GM23338 (cell line): ENCODE results near the gene SIRT1. TPM values are rescaled to one million over a fixed set of nuclear protein-coding genes. Genes with fewer than 3 reads are reported as not detected.
A peak's percentile ranks its signal among the peaks of the same experiment; 100 is the strongest.
"Not testable (repeated sequence)": the region's sequence is repeated elsewhere in the genome, so short reads cannot be mapped to it uniquely, and the experiment has no call there.

Source experiments
- ATAC-seq: fragments of 200-7000 bp; cut with Tn5 transposase; 3 replicates; pipeline ENCODE4 v1.9.1; 2020
- DNase-seq: peaks from one replicate; pipeline ENCODE4 v3.0.0-alpha.2; 2015; ENCODE audit warnings: low spot score
- H2AFZ ChIP-seq: fragments of 200-600 bp; sonication (generic); 2 replicates; pipeline ENCODE4 v1.8.0; 2016; ENCODE audit warnings: antibody characterized with exemption, mild to moderate bottlenecking, moderate library complexity
- H3F3A ChIP-seq: fragments of 200-600 bp; sonication (generic); replicated peaks from 2 replicates; pipeline ENCODE4 v1.8.0; 2017; ENCODE audit warnings: antibody characterized with exemption, mixed run types, low read depth
- H3K27ac ChIP-seq: fragments of 200-600 bp; sonication (generic); 2 replicates; pipeline ENCODE4 v1.6.1; 2016; ENCODE audit warnings: low read depth
- H3K27me3 ChIP-seq: fragments of 200-600 bp; sonication (generic); 2 replicates; pipeline ENCODE4 v1.8.0; 2016; ENCODE audit warnings: mild to moderate bottlenecking, mixed run types, moderate library complexity; ENCODE audit not compliant: insufficient read depth
- H3K36me3 ChIP-seq: fragments of 200-600 bp; sonication (generic); 2 replicates; pipeline ENCODE4 v1.8.0; 2016; ENCODE audit warnings: mild to moderate bottlenecking; ENCODE audit not compliant: insufficient read depth
- H3K4me1 ChIP-seq: fragments of 200-600 bp; sonication (generic); 2 replicates; pipeline ENCODE4 v1.8.0; 2016; ENCODE audit warnings: mild to moderate bottlenecking, moderate library complexity; ENCODE audit not compliant: insufficient read depth
- H3K4me2 ChIP-seq: fragments of 200-600 bp; sonication (generic); 2 replicates; pipeline ENCODE4 v1.7.1; 2017; ENCODE audit warnings: mixed run types
- H3K4me3 ChIP-seq: fragments of 200-600 bp; sonication (generic); 2 replicates; pipeline ENCODE4 v1.6.1; 2016; ENCODE audit warnings: mixed run types
- H3K79me2 ChIP-seq: fragments of 200-600 bp; sonication (generic); replicated peaks from 2 replicates; pipeline ENCODE4 v1.8.0; 2017; ENCODE audit warnings: mild to moderate bottlenecking; ENCODE audit not compliant: insufficient read depth
- H3K9me2 ChIP-seq: fragments of 200-600 bp; sonication (generic); 2 replicates; pipeline ENCODE4 v1.8.0; 2017; ENCODE audit not compliant: insufficient read depth
- H4K20me1 ChIP-seq: fragments of 200-600 bp; sonication (generic); replicated peaks from 2 replicates; pipeline ENCODE4 v1.8.0; 2017; ENCODE audit warnings: mild to moderate bottlenecking; ENCODE audit not compliant: insufficient read depth
- H3K27ac Mint-ChIP-seq: 2 replicates; pipeline ENCODE4 v1.8.0; 2020; ENCODE audit warnings: inconsistent platforms, mild to moderate bottlenecking, moderate library complexity, mixed read lengths
- H3K27me3 Mint-ChIP-seq: 3 replicates; pipeline ENCODE4 v1.8.0; 2022; ENCODE audit warnings: low read depth, mild to moderate bottlenecking, moderate library complexity, mixed read lengths, inconsistent platforms; ENCODE audit not compliant: insufficient read depth, poor library complexity
- H3K36me3 Mint-ChIP-seq: 3 replicates; pipeline ENCODE4 v1.8.0; 2021; ENCODE audit warnings: low read depth, mild to moderate bottlenecking, inconsistent platforms, moderate library complexity, mixed read lengths
- H3K4me1 Mint-ChIP-seq: 3 replicates; pipeline ENCODE4 v1.8.0; 2020; ENCODE audit warnings: mild to moderate bottlenecking, inconsistent platforms, mixed read lengths
- H3K4me3 Mint-ChIP-seq: 3 replicates; pipeline ENCODE4 v1.8.0; 2021; ENCODE audit warnings: moderate library complexity, mild to moderate bottlenecking, inconsistent platforms, mixed read lengths
- H3K9me3 Mint-ChIP-seq: 3 replicates; pipeline ENCODE4 v1.8.0; 2020; ENCODE audit warnings: moderate library complexity, mild to moderate bottlenecking, inconsistent platforms, mixed read lengths
- CREB1 ChIP-seq: fragments of 250-450 bp; sonication (Bioruptor Pico); IDR thresholded peaks from 2 replicates; pipeline ENCODE4 v1.5.0; 2020; ENCODE audit warnings: low read depth, mild to moderate bottlenecking, moderate library complexity
- EZH2 ChIP-seq: fragments of 200-600 bp; sonication (generic); IDR thresholded peaks from one replicate; pipeline ENCODE4 v1.8.0; 2017; ENCODE audit warnings: antibody characterized with exemption, mild to moderate bottlenecking, low read depth; ENCODE audit not compliant: unreplicated experiment
- EZH2phosphoT487 ChIP-seq: fragments of 200-600 bp; sonication (generic); IDR thresholded peaks from one replicate; pipeline ENCODE4 v1.8.1; 2018; ENCODE audit warnings: antibody characterized with exemption; ENCODE audit not compliant: unreplicated experiment
- JUNB ChIP-seq: IDR thresholded peaks from one replicate; pipeline ENCODE4 v1.6.1; 2016; ENCODE audit warnings: antibody characterized with exemption; ENCODE audit not compliant: unreplicated experiment
- NANOG ChIP-seq: IDR thresholded peaks from 2 replicates; pipeline ENCODE4 v1.6.1; 2016; ENCODE audit warnings: antibody characterized with exemption, borderline replicate concordance
- POLR2AphosphoS5 ChIP-seq: IDR thresholded peaks from 2 replicates; pipeline ENCODE4 v1.6.1; 2016; ENCODE audit warnings: antibody characterized with exemption, low read depth
- STAT1 ChIP-seq: IDR thresholded peaks from one replicate; pipeline ENCODE4 v1.6.1; 2016; ENCODE audit warnings: antibody characterized with exemption; ENCODE audit not compliant: unreplicated experiment
- ZNF114 ChIP-seq: fragments of 250-450 bp; sonication (Bioruptor Pico); IDR thresholded peaks from 2 replicates; pipeline ENCODE4 v1.5.0; 2020; ENCODE audit warnings: mild to moderate bottlenecking, moderate library complexity
- ZNF331 ChIP-seq: fragments of 250-450 bp; sonication (Bioruptor Pico); IDR thresholded peaks from 2 replicates; pipeline ENCODE4 v1.5.0; 2020; ENCODE audit warnings: low read depth, mild to moderate bottlenecking, moderate library complexity
- polyA plus RNA-seq: library from polyadenylated mRNA; unstranded; fragments of >200 nt; fragmentation: Nextera tagmentation; extraction: Ambion mirVana; gene quantifications from 2 replicates; pipeline ENCODE4 v1.2.1, GENCODE V29; 2016
- total RNA-seq: library from RNA; depleted of rRNA; stranded (reverse); fragments of >200 nt; shearing (Covaris generic); gene quantifications from 2 replicates; pipeline ENCODE4 v1.2.3, GENCODE V29; 2014
- TF ChIP-seq, protein P1 (sequence below): IDR thresholded peaks from 2 replicates; pipeline ENCODE4 v1.6.1; 2016; ENCODE audit warnings: antibody characterized with exemption
- TF ChIP-seq, protein P2 (sequence below): fragments of 250-450 bp; sonication (Bioruptor Pico); IDR thresholded peaks from 2 replicates; pipeline ENCODE4 v1.5.0; 2020; ENCODE audit warnings: mild to moderate bottlenecking, moderate library complexity
- TF ChIP-seq, protein P3 (sequence below), 2 experiments: fragments of 200-600 bp in 1 of 2; sonication (generic) in 1 of 2; conservative IDR thresholded peaks; 2 replicates each; pipeline versions ENCODE4 v1.5.1 to v1.6.1; 2016 to 2017; ENCODE audit warnings: antibody characterized with exemption in 2 of 2, low read depth in 2 of 2, mild to moderate bottlenecking in 2 of 2, moderate library complexity in 1 of 2

Gene SIRT1
- total and polyA plus RNA-seq, 2 experiments from 2014 or later: 35.9 to 61.6 TPM

DNA sequence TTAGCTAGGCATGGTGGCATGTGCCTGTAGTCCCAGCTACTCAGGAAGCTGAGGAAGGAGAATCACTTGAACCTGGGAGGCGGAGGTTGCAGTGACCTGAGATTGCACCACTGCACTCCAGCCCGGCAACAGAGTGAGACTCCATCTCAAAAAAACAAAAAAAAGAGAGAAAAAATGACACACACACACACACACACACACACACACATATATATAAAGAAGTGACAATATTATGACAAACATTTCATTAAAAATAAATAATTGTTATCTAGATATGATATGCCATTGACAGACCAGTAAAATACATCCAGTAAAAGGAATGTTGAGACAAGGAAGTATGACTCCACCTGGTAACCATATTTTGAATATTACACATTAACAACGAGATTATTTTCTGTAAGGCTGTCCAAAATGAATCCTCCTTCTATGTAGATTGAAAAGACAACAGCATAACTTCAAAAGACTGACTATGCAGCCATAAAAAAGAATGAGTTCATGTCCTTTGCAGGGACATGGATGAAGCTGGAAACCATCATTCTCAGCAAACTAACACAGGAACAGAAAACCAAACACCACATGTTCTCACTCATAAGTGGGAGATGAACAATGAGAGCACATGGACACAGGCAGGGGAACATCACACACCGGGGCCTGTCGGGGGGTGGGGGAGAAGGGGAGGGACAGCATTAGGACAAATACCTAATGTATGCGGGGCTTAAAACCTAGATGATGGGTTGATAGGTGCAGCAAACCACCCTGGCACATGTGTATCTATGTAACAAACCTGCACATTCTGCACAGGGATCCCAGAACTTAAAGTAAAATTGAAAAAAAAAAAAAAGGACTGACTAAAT, 48.7 kb upstream of the SIRT1 start:
- not testable (repeated sequence) for H3F3A ChIP-seq, H3K4me1 Mint-ChIP-seq, H3K4me1 ChIP-seq, H3K36me3 Mint-ChIP-seq, H3K79me2 ChIP-seq, H3K9me2 ChIP-seq, H3K4me2 ChIP-seq, H3K9me3 Mint-ChIP-seq, H3K27ac ChIP-seq, H4K20me1 ChIP-seq, ATAC-seq, H3K4me3 ChIP-seq, H3K36me3 ChIP-seq, DNase-seq, H3K27me3 ChIP-seq, H3K27ac Mint-ChIP-seq, H3K4me3 Mint-ChIP-seq, H3K27me3 Mint-ChIP-seq
- peak overlapping the region; percentile 33; the same call in 1 of the 2 replicates for H2AFZ ChIP-seq

DNA sequence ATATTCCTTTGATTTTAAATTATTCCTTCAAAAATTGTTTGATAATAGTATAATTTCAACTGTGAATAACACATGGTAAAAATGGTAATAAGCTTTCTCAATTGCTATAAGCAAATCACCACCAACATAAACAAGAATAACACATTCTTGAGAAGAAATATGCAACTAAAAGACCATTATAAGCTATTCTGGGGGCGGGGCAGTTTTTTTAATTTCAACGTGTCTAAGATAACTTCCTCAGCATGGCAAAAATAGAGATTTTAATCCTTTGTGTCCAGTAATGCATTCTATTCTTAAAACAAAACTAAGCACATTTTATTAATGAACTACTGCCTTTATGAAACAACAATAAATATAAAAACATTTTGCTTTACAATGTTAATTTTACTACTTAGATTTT, 48.0 kb upstream of the SIRT1 start:
- H3K4me1 Mint-ChIP-seq: peaks cover 5% of the 10 kb centered on the region; the same call in 2 of the 3 replicates
- Histone ChIP-seq H3K27ac (no peak overlapping the region), H3K4me2 (no peak overlapping the region), H3K79me2 (no peaks in the 10 kb centered on the region), H3K27me3 (no peaks in the 10 kb centered on the region), H4K20me1 (no peaks in the 10 kb centered on the region), H3F3A (no peaks in the 10 kb centered on the region), H3K4me3 (no peak overlapping the region), H2AFZ (no peak overlapping the region), H3K36me3 (no peaks in the 10 kb centered on the region), H3K4me1 (no peaks in the 10 kb centered on the region; the same call in 1 of the 2 replicates), H3K9me2 (no peaks in the 10 kb centered on the region)
- H3K4me3 Mint-ChIP-seq: no peak overlapping the region
- H3K27me3 Mint-ChIP-seq: peaks cover 4% of the 10 kb centered on the region
- DNase-seq (no peak), ATAC-seq (no peak)
- H3K27ac Mint-ChIP-seq: no peak overlapping the region
- H3K36me3 Mint-ChIP-seq: peaks cover 6% of the 10 kb centered on the region; the same call in 1 of the 3 replicates
- peaks cover 7% of the 10 kb centered on the region for H3K9me3 Mint-ChIP-seq
- TF ChIP-seq, protein P1, sequence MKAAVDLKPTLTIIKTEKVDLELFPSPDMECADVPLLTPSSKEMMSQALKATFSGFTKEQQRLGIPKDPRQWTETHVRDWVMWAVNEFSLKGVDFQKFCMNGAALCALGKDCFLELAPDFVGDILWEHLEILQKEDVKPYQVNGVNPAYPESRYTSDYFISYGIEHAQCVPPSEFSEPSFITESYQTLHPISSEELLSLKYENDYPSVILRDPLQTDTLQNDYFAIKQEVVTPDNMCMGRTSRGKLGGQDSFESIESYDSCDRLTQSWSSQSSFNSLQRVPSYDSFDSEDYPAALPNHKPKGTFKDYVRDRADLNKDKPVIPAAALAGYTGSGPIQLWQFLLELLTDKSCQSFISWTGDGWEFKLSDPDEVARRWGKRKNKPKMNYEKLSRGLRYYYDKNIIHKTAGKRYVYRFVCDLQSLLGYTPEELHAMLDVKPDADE: no peak
- TF ChIP-seq, protein P2, sequence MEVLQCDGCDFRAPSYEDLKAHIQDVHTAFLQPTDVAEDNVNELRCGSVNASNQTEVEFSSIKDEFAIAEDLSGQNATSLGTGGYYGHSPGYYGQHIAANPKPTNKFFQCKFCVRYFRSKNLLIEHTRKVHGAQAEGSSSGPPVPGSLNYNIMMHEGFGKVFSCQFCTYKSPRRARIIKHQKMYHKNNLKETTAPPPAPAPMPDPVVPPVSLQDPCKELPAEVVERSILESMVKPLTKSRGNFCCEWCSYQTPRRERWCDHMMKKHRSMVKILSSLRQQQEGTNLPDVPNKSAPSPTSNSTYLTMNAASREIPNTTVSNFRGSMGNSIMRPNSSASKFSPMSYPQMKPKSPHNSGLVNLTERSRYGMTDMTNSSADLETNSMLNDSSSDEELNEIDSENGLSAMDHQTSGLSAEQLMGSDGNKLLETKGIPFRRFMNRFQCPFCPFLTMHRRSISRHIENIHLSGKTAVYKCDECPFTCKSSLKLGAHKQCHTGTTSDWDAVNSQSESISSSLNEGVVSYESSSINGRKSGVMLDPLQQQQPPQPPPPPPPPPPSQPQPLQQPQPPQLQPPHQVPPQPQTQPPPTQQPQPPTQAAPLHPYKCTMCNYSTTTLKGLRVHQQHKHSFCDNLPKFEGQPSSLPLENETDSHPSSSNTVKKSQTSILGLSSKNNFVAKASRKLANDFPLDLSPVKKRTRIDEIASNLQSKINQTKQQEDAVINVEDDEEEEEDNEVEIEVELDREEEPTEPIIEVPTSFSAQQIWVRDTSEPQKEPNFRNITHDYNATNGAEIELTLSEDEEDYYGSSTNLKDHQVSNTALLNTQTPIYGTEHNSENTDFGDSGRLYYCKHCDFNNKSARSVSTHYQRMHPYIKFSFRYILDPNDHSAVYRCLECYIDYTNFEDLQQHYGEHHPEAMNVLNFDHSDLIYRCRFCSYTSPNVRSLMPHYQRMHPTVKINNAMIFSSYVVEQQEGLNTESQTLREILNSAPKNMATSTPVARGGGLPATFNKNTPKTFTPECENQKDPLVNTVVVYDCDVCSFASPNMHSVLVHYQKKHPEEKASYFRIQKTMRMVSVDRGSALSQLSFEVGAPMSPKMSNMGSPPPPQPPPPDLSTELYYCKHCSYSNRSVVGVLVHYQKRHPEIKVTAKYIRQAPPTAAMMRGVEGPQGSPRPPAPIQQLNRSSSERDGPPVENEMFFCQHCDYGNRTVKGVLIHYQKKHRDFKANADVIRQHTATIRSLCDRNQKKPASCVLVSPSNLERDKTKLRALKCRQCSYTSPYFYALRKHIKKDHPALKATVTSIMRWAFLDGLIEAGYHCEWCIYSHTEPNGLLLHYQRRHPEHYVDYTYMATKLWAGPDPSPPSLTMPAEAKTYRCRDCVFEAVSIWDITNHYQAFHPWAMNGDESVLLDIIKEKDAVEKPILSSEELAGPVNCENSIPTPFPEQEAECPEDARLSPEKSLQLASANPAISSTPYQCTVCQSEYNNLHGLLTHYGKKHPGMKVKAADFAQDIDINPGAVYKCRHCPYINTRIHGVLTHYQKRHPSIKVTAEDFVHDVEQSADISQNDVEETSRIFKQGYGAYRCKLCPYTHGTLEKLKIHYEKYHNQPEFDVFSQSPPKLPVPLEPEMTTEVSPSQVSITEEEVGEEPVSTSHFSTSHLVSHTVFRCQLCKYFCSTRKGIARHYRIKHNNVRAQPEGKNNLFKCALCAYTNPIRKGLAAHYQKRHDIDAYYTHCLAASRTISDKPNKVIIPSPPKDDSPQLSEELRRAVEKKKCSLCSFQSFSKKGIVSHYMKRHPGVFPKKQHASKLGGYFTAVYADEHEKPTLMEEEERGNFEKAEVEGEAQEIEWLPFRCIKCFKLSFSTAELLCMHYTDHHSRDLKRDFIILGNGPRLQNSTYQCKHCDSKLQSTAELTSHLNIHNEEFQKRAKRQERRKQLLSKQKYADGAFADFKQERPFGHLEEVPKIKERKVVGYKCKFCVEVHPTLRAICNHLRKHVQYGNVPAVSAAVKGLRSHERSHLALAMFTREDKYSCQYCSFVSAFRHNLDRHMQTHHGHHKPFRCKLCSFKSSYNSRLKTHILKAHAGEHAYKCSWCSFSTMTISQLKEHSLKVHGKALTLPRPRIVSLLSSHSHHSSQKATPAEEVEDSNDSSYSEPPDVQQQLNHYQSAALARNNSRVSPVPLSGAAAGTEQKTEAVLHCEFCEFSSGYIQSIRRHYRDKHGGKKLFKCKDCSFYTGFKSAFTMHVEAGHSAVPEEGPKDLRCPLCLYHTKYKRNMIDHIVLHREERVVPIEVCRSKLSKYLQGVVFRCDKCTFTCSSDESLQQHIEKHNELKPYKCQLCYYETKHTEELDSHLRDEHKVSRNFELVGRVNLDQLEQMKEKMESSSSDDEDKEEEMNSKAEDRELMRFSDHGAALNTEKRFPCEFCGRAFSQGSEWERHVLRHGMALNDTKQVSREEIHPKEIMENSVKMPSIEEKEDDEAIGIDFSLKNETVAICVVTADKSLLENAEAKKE (CRISPR knock-in tag): no peak
- TF ChIP-seq ZNF114 (CRISPR knock-in tag): no peak
- TF ChIP-seq NANOG: no peak
- no peak for TF ChIP-seq JUNB
- no peak for TF ChIP-seq EZH2phosphoT487
- TF ChIP-seq POLR2AphosphoS5: no peak
- no peak for TF ChIP-seq EZH2
- TF ChIP-seq CREB1: no peak
- TF ChIP-seq, protein P3, sequence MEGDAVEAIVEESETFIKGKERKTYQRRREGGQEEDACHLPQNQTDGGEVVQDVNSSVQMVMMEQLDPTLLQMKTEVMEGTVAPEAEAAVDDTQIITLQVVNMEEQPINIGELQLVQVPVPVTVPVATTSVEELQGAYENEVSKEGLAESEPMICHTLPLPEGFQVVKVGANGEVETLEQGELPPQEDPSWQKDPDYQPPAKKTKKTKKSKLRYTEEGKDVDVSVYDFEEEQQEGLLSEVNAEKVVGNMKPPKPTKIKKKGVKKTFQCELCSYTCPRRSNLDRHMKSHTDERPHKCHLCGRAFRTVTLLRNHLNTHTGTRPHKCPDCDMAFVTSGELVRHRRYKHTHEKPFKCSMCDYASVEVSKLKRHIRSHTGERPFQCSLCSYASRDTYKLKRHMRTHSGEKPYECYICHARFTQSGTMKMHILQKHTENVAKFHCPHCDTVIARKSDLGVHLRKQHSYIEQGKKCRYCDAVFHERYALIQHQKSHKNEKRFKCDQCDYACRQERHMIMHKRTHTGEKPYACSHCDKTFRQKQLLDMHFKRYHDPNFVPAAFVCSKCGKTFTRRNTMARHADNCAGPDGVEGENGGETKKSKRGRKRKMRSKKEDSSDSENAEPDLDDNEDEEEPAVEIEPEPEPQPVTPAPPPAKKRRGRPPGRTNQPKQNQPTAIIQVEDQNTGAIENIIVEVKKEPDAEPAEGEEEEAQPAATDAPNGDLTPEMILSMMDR (conservative IDR thresholded peaks at IDR 0.05; ENCODE audit: low read depth in 2 of 2): no peak
- no peak for TF ChIP-seq ZNF331 (CRISPR knock-in tag)
- no peak for TF ChIP-seq STAT1
